ENCODE measurements around the gene TMEM181.

- TF ChIP-seq, protein P1, sequence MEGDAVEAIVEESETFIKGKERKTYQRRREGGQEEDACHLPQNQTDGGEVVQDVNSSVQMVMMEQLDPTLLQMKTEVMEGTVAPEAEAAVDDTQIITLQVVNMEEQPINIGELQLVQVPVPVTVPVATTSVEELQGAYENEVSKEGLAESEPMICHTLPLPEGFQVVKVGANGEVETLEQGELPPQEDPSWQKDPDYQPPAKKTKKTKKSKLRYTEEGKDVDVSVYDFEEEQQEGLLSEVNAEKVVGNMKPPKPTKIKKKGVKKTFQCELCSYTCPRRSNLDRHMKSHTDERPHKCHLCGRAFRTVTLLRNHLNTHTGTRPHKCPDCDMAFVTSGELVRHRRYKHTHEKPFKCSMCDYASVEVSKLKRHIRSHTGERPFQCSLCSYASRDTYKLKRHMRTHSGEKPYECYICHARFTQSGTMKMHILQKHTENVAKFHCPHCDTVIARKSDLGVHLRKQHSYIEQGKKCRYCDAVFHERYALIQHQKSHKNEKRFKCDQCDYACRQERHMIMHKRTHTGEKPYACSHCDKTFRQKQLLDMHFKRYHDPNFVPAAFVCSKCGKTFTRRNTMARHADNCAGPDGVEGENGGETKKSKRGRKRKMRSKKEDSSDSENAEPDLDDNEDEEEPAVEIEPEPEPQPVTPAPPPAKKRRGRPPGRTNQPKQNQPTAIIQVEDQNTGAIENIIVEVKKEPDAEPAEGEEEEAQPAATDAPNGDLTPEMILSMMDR (IDR thresholded peaks at IDR 0.05; ENCODE audit: low read length): no peak
- no peak for TF ChIP-seq EZH2 (optimal IDR thresholded peaks at IDR 0.05; ENCODE audit: low read depth, low read length)
- no peak for TF ChIP-seq EZH2phosphoT487 (IDR thresholded peaks at IDR 0.05; ENCODE audit: low read length)
These were observed 75.0 kb downstream of the TMEM181 start for GRCh38 chr6:158634695-158635426.

Data from MM.1S (cell line).